Stomach (tissue), 9 donors: ENCODE data around the gene GJE1. TPM values are rescaled to one million over a fixed set of nuclear protein-coding genes. Genes with fewer than 3 reads are reported as not detected.

ENCODE experiments used
- DNase-seq, 2 donors: peaks; one replicate each; pipeline versions ENCODE4 v3.0.0 to v3.0.0-alpha.2; 2013 to 2019
- H3K27ac ChIP-seq, 5 donors: fragments of 200-600 bp in 4 of 5; sonication (generic) in 4 of 5; one replicate each; pipeline ENCODE4 v1.5.1; 2013 to 2019; ENCODE audit warnings: mild to moderate bottlenecking in 1 of 5, moderate library complexity in 1 of 5
- H3K27me3 ChIP-seq, 3 donors: fragments of 200-600 bp; sonication (generic); one replicate each; pipeline ENCODE4 v1.5.1; 2017 to 2019; ENCODE audit warnings: mixed run types in 1 of 3
- H3K36me3 ChIP-seq, 4 donors: fragments of 200-600 bp; sonication (generic); 1 replicate in 3 of 4; 2 replicates in 1 of 4; pipeline ENCODE4 v1.5.1; 2016 to 2019
- H3K4me1 ChIP-seq, 4 donors: fragments of 200-600 bp; sonication (generic); one replicate each; pipeline ENCODE4 v1.5.1; 2016 to 2019
- H3K4me3 ChIP-seq, 4 donors: fragments of 200-600 bp; sonication (generic) in 3 of 4; one replicate each; pipeline ENCODE4 v1.5.1; 2016 to 2019; ENCODE audit warnings: mild to moderate bottlenecking in 1 of 4
- H3K9me3 ChIP-seq, 4 donors: fragments of 200-600 bp; sonication (generic); one replicate each; pipeline ENCODE4 v1.5.1; 2016 to 2019
- EP300 ChIP-seq: sonication (generic); formaldehyde crosslinking; IDR thresholded peaks from one replicate; pipeline ENCODE4 v1.6.1; 2017; ENCODE audit warnings: antibody characterized with exemption
- POLR2A ChIP-seq, 4 donors: fragments of 450-650 bp; IDR thresholded peaks; one replicate each; pipeline ENCODE4 v1.6.1; 2016; ENCODE audit warnings: antibody characterized with exemption in 4 of 4, control low read depth in 2 of 4, mild to moderate bottlenecking in 1 of 4, moderate library complexity in 1 of 4
- POLR2AphosphoS5 ChIP-seq, 3 donors: sonication (generic); formaldehyde crosslinking; IDR thresholded peaks; one replicate each; pipeline ENCODE4 v1.6.1; 2016; ENCODE audit warnings: antibody characterized with exemption in 3 of 3
- WGBS, 5 donors: extraction: QIAGEN DNeasy Blood & Tissue Kit in 3 of 5; methylation state at CpG; one replicate each; pipeline versions ENCODE4 v1.1.5 to v1.1.7; 2013 to 2018; 5-methylcytosine and 5-hydroxymethylcytosine counted together
- intact Hi-C: fragments of 100-400 bp; cut with DNase I; formaldehyde crosslinking; loops from one replicate; pipeline ENCODE4 v1.15.1; 2023; ENCODE audit warnings: low total_unique reads
- polyA plus RNA-seq, 3 donors: library from polyadenylated mRNA; stranded (reverse); fragments of 200-250 nt; gene quantifications; one replicate each; pipeline ENCODE4 v1.2.3, GENCODE V29; 2013
- total RNA-seq, 5 donors: library from RNA; depleted of rRNA; stranded (reverse); fragments of >200 nt; gene quantifications; one replicate each; pipeline versions ENCODE4 v1.1.0 to v1.2.3, GENCODE V29; 2014 to 2016
- TF ChIP-seq, protein P1 (sequence below), 7 experiments: fragments of 450-650 bp in 4 of 7; fragments of 200-600 bp in 3 of 7; sonication (generic) in 3 of 7; IDR thresholded peaks; one replicate each; pipeline ENCODE4 v1.5.1; 2016 to 2019; ENCODE audit warnings: antibody characterized with exemption in 7 of 7, control low read depth in 2 of 7, mild to moderate bottlenecking in 1 of 7
- donor health status: healthy with polysubstance abuse.
- donor health status: Bipolar disorder and iron deficiency.
- donor health status: healthy.

The GJE1 gene
- total and polyA plus RNA-seq, 8 donors: not detected

DNA sequence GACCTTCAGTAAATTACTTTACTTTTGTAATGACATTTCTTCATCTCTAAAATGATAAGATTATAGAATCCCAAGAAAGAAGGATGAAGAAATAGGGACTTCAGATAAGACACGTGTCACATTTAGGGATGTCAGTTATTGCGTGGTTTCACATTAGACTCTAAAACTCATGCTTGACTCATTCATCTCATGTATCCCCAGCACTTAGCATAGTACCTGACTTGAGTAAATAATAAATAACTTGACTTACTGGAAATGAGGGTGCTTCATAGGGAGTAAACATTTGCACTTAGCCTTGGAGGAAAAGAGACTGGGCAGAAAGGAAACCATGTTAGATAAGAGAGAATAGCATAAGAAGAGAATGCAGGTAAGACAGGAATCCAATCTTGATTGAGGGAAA is 51.6 kb downstream of the GJE1 start:
- H3K4me3 ChIP-seq: no peak overlapping the region
- H3K36me3 ChIP-seq: peaks cover 0 to 14% (median 7%) of the 10 kb centered on the region in 4 donors
- intact Hi-C loops: no loop called here
- WGBS, 5 donors: 84 to 99% (median 89%) methylated on average over 2 of the region's 2 CpGs
- H3K27ac ChIP-seq: no peak overlapping the region
- no peaks in the 10 kb centered on the region for H3K4me1 ChIP-seq
- no peak for DNase-seq
- no peaks in the 10 kb centered on the region for H3K9me3 ChIP-seq
- no peaks in the 10 kb centered on the region for H3K27me3 ChIP-seq
- TF ChIP-seq POLR2AphosphoS5 (IDR thresholded peaks at IDR 0.05) (no peak), POLR2A (IDR thresholded peaks at IDR 0.05) (no peak), EP300 (no peak)
- TF ChIP-seq, protein P1, sequence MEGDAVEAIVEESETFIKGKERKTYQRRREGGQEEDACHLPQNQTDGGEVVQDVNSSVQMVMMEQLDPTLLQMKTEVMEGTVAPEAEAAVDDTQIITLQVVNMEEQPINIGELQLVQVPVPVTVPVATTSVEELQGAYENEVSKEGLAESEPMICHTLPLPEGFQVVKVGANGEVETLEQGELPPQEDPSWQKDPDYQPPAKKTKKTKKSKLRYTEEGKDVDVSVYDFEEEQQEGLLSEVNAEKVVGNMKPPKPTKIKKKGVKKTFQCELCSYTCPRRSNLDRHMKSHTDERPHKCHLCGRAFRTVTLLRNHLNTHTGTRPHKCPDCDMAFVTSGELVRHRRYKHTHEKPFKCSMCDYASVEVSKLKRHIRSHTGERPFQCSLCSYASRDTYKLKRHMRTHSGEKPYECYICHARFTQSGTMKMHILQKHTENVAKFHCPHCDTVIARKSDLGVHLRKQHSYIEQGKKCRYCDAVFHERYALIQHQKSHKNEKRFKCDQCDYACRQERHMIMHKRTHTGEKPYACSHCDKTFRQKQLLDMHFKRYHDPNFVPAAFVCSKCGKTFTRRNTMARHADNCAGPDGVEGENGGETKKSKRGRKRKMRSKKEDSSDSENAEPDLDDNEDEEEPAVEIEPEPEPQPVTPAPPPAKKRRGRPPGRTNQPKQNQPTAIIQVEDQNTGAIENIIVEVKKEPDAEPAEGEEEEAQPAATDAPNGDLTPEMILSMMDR (IDR thresholded peaks at IDR 0.05): no peak

Other genes starting within 250 kb of the GJE1 start
- gene NMBR, start 14.2 kb downstream of the GJE1 start, total RNA-seq: under 1 TPM in 1 of 5 donors, not detected in 4; 0.73 TPM
- not detected for gene NMBR, start 14.2 kb downstream of the GJE1 start, polyA plus RNA-seq
- gene VTA1, start 14.3 kb downstream of the GJE1 start, total RNA-seq: 10 to 100 TPM; 15.6 to 56.8 (median 27.1) TPM
- gene VTA1, start 14.3 kb downstream of the GJE1 start, polyA plus RNA-seq: 10 to 100 TPM; 17.7 to 39.0 (median 24.6) TPM
- gene ADGRG6, start 169.1 kb downstream of the GJE1 start, total RNA-seq: 100 to 1,000 TPM in 1 of 5 donors, 10 to 100 TPM in 2, 1 to 10 TPM in 2; 8.2 to 102 (median 26.2) TPM
- 1 to 10 TPM; 1.1 to 4.6 (median 2.1) TPM for gene ADGRG6, start 169.1 kb downstream of the GJE1 start, polyA plus RNA-seq